ENCODE results near the gene NUP88. TPM values are rescaled to one million over a fixed set of nuclear protein-coding genes. Genes with fewer than 3 reads are reported as not detected.

Gene NUP88
- total and polyA plus RNA-seq, 10 of the 15 experiments (the other 5 are each of a cell fraction or from before 2014, with no cell fraction given), result 110 to 244 (median 188) TPM

DNA sequence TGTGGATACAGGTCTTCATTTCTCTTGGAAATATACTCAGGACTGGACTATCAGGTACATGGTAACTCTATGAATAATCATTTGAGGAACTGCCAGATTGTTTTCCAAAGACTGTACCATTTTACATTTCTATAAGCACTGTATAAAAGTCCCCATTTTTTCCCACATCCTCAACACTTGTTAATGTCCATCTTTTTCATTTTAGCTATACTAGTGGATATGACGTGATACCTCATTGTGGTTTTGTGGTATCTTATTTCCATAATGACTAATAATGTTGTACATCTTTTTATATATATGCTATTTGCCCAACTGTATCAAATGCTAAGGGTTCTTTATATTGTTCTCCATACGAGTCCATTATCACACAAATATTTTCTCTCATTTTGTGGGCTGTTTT, 22.9 kb downstream of the NUP88 start (continued):
- TF ChIP-seq, protein P1, sequence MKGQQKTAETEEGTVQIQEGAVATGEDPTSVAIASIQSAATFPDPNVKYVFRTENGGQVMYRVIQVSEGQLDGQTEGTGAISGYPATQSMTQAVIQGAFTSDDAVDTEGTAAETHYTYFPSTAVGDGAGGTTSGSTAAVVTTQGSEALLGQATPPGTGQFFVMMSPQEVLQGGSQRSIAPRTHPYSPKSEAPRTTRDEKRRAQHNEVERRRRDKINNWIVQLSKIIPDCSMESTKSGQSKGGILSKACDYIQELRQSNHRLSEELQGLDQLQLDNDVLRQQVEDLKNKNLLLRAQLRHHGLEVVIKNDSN (IDR thresholded peaks at IDR 0.05; ENCODE audit: borderline replicate concordance, extremely low read length, insufficient read depth, low read depth, low read length), result no peak
- TF ChIP-seq NRF1 (conservative IDR thresholded peaks at IDR 0.05; ENCODE audit: low read depth, low read length), result no peak
- TF ChIP-seq RCOR1 (conservative IDR thresholded peaks at IDR 0.05; ENCODE audit: low read depth, low read length), result no peak
- TF ChIP-seq RB1 (IDR thresholded peaks at IDR 0.05; ENCODE audit: borderline replicate concordance), result no peak
- TF ChIP-seq BMI1 (IDR thresholded peaks at IDR 0.05; ENCODE audit: borderline replicate concordance), result no peak
- TF ChIP-seq CBFB (IDR thresholded peaks at IDR 0.05; ENCODE audit: low read depth), result peak; percentile 45; the same call in 1 of the 2 replicates
- TF ChIP-seq EED (IDR thresholded peaks at IDR 0.05; ENCODE audit: low read depth), result no peak
- peak; percentile 64 for TF ChIP-seq JUNB (IDR thresholded peaks at IDR 0.05)
- TF ChIP-seq TCF7 (IDR thresholded peaks at IDR 0.05; ENCODE audit: borderline replicate concordance), result no peak
- no peak for TF ChIP-seq RFX5 (IDR thresholded peaks at IDR 0.05; ENCODE audit: low read depth, low read length)
- no peak for TF ChIP-seq RAD51 (IDR thresholded peaks at IDR 0.05)
- TF ChIP-seq, protein P2, sequence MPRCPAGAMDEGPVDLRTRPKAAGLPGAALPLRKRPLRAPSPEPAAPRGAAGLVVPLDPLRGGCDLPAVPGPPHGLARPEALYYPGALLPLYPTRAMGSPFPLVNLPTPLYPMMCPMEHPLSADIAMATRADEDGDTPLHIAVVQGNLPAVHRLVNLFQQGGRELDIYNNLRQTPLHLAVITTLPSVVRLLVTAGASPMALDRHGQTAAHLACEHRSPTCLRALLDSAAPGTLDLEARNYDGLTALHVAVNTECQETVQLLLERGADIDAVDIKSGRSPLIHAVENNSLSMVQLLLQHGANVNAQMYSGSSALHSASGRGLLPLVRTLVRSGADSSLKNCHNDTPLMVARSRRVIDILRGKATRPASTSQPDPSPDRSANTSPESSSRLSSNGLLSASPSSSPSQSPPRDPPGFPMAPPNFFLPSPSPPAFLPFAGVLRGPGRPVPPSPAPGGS (IDR thresholded peaks at IDR 0.05; ENCODE audit: borderline replicate concordance, insufficient read depth, low read depth, low read length, poor library complexity, severe bottlenecking), result no peak
- TF ChIP-seq MTA2 (IDR thresholded peaks at IDR 0.05; ENCODE audit: low read depth), result no peak
- TF ChIP-seq, protein P3, sequence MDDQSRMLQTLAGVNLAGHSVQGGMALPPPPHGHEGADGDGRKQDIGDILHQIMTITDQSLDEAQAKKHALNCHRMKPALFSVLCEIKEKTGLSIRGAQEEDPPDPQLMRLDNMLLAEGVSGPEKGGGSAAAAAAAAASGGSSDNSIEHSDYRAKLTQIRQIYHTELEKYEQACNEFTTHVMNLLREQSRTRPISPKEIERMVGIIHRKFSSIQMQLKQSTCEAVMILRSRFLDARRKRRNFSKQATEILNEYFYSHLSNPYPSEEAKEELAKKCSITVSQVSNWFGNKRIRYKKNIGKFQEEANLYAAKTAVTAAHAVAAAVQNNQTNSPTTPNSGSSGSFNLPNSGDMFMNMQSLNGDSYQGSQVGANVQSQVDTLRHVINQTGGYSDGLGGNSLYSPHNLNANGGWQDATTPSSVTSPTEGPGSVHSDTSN (IDR thresholded peaks at IDR 0.05; ENCODE audit: insufficient replicate concordance, low read depth, low read length), result no peak
- no peak for TF ChIP-seq KDM1A (IDR thresholded peaks at IDR 0.05; ENCODE audit: borderline replicate concordance)
- peak; percentile 29; the same call in 1 of the 2 replicates for TF ChIP-seq NFIC (IDR thresholded peaks at IDR 0.05; ENCODE audit: low read depth, low read length)
- no peak for TF ChIP-seq SREBF1 (IDR thresholded peaks at IDR 0.05; ENCODE audit: low read length)
- TF ChIP-seq CREB1 (IDR thresholded peaks at IDR 0.05; ENCODE audit: low read depth), result no peak
- TF ChIP-seq CEBPB (IDR thresholded peaks at IDR 0.05; ENCODE audit: borderline replicate concordance in 1 of 2, low read depth in 2 of 2, low read length in 2 of 2), result no peak

Data from GM12878 (cell line).